ENCODE results near the gene CISH. TPM values are rescaled to one million over a fixed set of nuclear protein-coding genes. Genes with fewer than 3 reads are reported as not detected.

CISH gene
- total and polyA plus RNA-seq, 9 of the 15 experiments (the other 6 are each of a cell fraction or from before 2014, with no cell fraction given): 1.7 to 47.7 (median 18.3) TPM

DNA sequence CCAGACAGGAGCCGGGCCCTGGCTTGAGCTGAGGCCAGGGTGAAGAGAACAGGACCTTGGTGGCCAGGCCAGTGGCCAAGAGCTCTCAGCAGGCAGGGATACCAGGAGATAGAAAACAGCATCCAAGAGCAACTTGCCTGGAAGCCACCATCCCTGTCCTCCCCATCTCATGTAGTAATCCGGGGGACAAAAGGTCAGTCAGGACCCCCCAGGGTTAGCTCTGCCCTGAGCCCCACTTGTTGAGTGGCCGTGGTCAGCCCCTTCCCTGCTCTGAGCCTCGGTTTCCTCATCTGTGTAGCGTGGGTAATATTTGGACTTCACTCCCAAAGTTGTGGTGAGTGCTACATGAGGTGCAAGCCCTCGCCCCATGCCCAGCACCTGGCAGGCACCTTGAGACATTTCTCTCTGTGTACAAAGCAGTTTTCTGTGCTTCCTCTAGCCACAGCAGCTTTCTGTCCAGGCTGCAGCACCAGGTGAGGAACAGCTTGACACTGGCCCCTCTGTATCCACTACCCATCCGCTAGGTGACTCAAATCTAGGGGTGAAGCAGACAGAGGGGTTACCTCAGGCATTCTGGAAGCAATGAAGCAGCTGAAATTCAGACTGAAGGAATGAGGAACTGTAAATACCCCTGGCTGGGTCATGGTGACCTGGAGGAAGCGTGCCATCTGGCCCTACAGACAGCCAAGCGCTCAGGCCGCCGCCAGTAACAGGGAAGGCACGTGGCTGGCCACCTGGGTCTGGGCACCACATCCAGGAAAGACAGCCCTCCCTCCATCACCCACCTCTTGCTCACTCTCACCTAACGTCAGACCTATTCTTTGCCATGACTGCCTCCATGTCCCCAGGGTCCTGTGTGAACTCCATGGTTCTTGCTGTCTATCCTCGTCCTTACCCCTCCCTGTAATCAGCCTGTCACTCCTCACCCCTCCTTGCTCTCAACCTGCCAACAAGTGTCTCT lies 6.7 kb downstream of the CISH start (continued):
- TF ChIP-seq ZNF668 (CRISPR knock-in tag; IDR thresholded peaks at IDR 0.05) (no peak), POLR2AphosphoS2 (IDR thresholded peaks at IDR 0.05; ENCODE audit: low read length) (peak; percentile 96), ZFP30 (CRISPR knock-in tag; IDR thresholded peaks at IDR 0.05; ENCODE audit: borderline replicate concordance) (no peak)
- TF ChIP-seq, protein P1, sequence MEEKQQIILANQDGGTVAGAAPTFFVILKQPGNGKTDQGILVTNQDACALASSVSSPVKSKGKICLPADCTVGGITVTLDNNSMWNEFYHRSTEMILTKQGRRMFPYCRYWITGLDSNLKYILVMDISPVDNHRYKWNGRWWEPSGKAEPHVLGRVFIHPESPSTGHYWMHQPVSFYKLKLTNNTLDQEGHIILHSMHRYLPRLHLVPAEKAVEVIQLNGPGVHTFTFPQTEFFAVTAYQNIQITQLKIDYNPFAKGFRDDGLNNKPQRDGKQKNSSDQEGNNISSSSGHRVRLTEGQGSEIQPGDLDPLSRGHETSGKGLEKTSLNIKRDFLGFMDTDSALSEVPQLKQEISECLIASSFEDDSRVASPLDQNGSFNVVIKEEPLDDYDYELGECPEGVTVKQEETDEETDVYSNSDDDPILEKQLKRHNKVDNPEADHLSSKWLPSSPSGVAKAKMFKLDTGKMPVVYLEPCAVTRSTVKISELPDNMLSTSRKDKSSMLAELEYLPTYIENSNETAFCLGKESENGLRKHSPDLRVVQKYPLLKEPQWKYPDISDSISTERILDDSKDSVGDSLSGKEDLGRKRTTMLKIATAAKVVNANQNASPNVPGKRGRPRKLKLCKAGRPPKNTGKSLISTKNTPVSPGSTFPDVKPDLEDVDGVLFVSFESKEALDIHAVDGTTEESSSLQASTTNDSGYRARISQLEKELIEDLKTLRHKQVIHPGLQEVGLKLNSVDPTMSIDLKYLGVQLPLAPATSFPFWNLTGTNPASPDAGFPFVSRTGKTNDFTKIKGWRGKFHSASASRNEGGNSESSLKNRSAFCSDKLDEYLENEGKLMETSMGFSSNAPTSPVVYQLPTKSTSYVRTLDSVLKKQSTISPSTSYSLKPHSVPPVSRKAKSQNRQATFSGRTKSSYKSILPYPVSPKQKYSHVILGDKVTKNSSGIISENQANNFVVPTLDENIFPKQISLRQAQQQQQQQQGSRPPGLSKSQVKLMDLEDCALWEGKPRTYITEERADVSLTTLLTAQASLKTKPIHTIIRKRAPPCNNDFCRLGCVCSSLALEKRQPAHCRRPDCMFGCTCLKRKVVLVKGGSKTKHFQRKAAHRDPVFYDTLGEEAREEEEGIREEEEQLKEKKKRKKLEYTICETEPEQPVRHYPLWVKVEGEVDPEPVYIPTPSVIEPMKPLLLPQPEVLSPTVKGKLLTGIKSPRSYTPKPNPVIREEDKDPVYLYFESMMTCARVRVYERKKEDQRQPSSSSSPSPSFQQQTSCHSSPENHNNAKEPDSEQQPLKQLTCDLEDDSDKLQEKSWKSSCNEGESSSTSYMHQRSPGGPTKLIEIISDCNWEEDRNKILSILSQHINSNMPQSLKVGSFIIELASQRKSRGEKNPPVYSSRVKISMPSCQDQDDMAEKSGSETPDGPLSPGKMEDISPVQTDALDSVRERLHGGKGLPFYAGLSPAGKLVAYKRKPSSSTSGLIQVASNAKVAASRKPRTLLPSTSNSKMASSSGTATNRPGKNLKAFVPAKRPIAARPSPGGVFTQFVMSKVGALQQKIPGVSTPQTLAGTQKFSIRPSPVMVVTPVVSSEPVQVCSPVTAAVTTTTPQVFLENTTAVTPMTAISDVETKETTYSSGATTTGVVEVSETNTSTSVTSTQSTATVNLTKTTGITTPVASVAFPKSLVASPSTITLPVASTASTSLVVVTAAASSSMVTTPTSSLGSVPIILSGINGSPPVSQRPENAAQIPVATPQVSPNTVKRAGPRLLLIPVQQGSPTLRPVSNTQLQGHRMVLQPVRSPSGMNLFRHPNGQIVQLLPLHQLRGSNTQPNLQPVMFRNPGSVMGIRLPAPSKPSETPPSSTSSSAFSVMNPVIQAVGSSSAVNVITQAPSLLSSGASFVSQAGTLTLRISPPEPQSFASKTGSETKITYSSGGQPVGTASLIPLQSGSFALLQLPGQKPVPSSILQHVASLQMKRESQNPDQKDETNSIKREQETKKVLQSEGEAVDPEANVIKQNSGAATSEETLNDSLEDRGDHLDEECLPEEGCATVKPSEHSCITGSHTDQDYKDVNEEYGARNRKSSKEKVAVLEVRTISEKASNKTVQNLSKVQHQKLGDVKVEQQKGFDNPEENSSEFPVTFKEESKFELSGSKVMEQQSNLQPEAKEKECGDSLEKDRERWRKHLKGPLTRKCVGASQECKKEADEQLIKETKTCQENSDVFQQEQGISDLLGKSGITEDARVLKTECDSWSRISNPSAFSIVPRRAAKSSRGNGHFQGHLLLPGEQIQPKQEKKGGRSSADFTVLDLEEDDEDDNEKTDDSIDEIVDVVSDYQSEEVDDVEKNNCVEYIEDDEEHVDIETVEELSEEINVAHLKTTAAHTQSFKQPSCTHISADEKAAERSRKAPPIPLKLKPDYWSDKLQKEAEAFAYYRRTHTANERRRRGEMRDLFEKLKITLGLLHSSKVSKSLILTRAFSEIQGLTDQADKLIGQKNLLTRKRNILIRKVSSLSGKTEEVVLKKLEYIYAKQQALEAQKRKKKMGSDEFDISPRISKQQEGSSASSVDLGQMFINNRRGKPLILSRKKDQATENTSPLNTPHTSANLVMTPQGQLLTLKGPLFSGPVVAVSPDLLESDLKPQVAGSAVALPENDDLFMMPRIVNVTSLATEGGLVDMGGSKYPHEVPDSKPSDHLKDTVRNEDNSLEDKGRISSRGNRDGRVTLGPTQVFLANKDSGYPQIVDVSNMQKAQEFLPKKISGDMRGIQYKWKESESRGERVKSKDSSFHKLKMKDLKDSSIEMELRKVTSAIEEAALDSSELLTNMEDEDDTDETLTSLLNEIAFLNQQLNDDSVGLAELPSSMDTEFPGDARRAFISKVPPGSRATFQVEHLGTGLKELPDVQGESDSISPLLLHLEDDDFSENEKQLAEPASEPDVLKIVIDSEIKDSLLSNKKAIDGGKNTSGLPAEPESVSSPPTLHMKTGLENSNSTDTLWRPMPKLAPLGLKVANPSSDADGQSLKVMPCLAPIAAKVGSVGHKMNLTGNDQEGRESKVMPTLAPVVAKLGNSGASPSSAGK (IDR thresholded peaks at IDR 0.05): no peak
- TF ChIP-seq, protein P2, sequence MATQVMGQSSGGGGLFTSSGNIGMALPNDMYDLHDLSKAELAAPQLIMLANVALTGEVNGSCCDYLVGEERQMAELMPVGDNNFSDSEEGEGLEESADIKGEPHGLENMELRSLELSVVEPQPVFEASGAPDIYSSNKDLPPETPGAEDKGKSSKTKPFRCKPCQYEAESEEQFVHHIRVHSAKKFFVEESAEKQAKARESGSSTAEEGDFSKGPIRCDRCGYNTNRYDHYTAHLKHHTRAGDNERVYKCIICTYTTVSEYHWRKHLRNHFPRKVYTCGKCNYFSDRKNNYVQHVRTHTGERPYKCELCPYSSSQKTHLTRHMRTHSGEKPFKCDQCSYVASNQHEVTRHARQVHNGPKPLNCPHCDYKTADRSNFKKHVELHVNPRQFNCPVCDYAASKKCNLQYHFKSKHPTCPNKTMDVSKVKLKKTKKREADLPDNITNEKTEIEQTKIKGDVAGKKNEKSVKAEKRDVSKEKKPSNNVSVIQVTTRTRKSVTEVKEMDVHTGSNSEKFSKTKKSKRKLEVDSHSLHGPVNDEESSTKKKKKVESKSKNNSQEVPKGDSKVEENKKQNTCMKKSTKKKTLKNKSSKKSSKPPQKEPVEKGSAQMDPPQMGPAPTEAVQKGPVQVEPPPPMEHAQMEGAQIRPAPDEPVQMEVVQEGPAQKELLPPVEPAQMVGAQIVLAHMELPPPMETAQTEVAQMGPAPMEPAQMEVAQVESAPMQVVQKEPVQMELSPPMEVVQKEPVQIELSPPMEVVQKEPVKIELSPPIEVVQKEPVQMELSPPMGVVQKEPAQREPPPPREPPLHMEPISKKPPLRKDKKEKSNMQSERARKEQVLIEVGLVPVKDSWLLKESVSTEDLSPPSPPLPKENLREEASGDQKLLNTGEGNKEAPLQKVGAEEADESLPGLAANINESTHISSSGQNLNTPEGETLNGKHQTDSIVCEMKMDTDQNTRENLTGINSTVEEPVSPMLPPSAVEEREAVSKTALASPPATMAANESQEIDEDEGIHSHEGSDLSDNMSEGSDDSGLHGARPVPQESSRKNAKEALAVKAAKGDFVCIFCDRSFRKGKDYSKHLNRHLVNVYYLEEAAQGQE (IDR thresholded peaks at IDR 0.05; ENCODE audit: borderline replicate concordance): no peak
- TF ChIP-seq, protein P2 (CRISPR knock-in tag; IDR thresholded peaks at IDR 0.05; ENCODE audit: low read depth): 0 out of 2 replicates have a peak, but pooled peaks have one; percentile 43

Data from K562 (cell line).